GM23338 (cell line): ENCODE data around the gene VSTM5. TPM values are rescaled to one million over a fixed set of nuclear protein-coding genes. Genes with fewer than 3 reads are reported as not detected.

Source experiments
- ATAC-seq: fragments of 200-7000 bp; cut with Tn5 transposase; 3 replicates; pipeline ENCODE4 v1.9.1; 2020
- DNase-seq: peaks from one replicate; pipeline ENCODE4 v3.0.0-alpha.2; 2015; ENCODE audit warnings: low spot score
- H2AFZ ChIP-seq: fragments of 200-600 bp; sonication (generic); 2 replicates; pipeline ENCODE4 v1.8.0; 2016; ENCODE audit warnings: antibody characterized with exemption, mild to moderate bottlenecking, moderate library complexity
- H3F3A ChIP-seq: fragments of 200-600 bp; sonication (generic); replicated peaks from 2 replicates; pipeline ENCODE4 v1.8.0; 2017; ENCODE audit warnings: antibody characterized with exemption, mixed run types, low read depth
- H3K27ac ChIP-seq: fragments of 200-600 bp; sonication (generic); 2 replicates; pipeline ENCODE4 v1.6.1; 2016; ENCODE audit warnings: low read depth
- H3K27me3 ChIP-seq: fragments of 200-600 bp; sonication (generic); 2 replicates; pipeline ENCODE4 v1.8.0; 2016; ENCODE audit warnings: mild to moderate bottlenecking, mixed run types, moderate library complexity; ENCODE audit not compliant: insufficient read depth
- H3K36me3 ChIP-seq: fragments of 200-600 bp; sonication (generic); 2 replicates; pipeline ENCODE4 v1.8.0; 2016; ENCODE audit warnings: mild to moderate bottlenecking; ENCODE audit not compliant: insufficient read depth
- H3K4me1 ChIP-seq: fragments of 200-600 bp; sonication (generic); 2 replicates; pipeline ENCODE4 v1.8.0; 2016; ENCODE audit warnings: mild to moderate bottlenecking, moderate library complexity; ENCODE audit not compliant: insufficient read depth
- H3K4me2 ChIP-seq: fragments of 200-600 bp; sonication (generic); 2 replicates; pipeline ENCODE4 v1.7.1; 2017; ENCODE audit warnings: mixed run types
- H3K4me3 ChIP-seq: fragments of 200-600 bp; sonication (generic); 2 replicates; pipeline ENCODE4 v1.6.1; 2016; ENCODE audit warnings: mixed run types
- H3K79me2 ChIP-seq: fragments of 200-600 bp; sonication (generic); replicated peaks from 2 replicates; pipeline ENCODE4 v1.8.0; 2017; ENCODE audit warnings: mild to moderate bottlenecking; ENCODE audit not compliant: insufficient read depth
- H3K9me2 ChIP-seq: fragments of 200-600 bp; sonication (generic); 2 replicates; pipeline ENCODE4 v1.8.0; 2017; ENCODE audit not compliant: insufficient read depth
- H4K20me1 ChIP-seq: fragments of 200-600 bp; sonication (generic); replicated peaks from 2 replicates; pipeline ENCODE4 v1.8.0; 2017; ENCODE audit warnings: mild to moderate bottlenecking; ENCODE audit not compliant: insufficient read depth
- H3K27ac Mint-ChIP-seq: 2 replicates; pipeline ENCODE4 v1.8.0; 2020; ENCODE audit warnings: inconsistent platforms, mild to moderate bottlenecking, moderate library complexity, mixed read lengths
- H3K27me3 Mint-ChIP-seq: 3 replicates; pipeline ENCODE4 v1.8.0; 2022; ENCODE audit warnings: low read depth, mild to moderate bottlenecking, moderate library complexity, mixed read lengths, inconsistent platforms; ENCODE audit not compliant: insufficient read depth, poor library complexity
- H3K36me3 Mint-ChIP-seq: 3 replicates; pipeline ENCODE4 v1.8.0; 2021; ENCODE audit warnings: low read depth, mild to moderate bottlenecking, inconsistent platforms, moderate library complexity, mixed read lengths
- H3K4me1 Mint-ChIP-seq: 3 replicates; pipeline ENCODE4 v1.8.0; 2020; ENCODE audit warnings: mild to moderate bottlenecking, inconsistent platforms, mixed read lengths
- H3K4me3 Mint-ChIP-seq: 3 replicates; pipeline ENCODE4 v1.8.0; 2021; ENCODE audit warnings: moderate library complexity, mild to moderate bottlenecking, inconsistent platforms, mixed read lengths
- H3K9me3 Mint-ChIP-seq: 3 replicates; pipeline ENCODE4 v1.8.0; 2020; ENCODE audit warnings: moderate library complexity, mild to moderate bottlenecking, inconsistent platforms, mixed read lengths
- CREB1 ChIP-seq: fragments of 250-450 bp; sonication (Bioruptor Pico); IDR thresholded peaks from 2 replicates; pipeline ENCODE4 v1.5.0; 2020; ENCODE audit warnings: low read depth, mild to moderate bottlenecking, moderate library complexity
- EZH2 ChIP-seq: fragments of 200-600 bp; sonication (generic); IDR thresholded peaks from one replicate; pipeline ENCODE4 v1.8.0; 2017; ENCODE audit warnings: antibody characterized with exemption, mild to moderate bottlenecking, low read depth; ENCODE audit not compliant: unreplicated experiment
- EZH2phosphoT487 ChIP-seq: fragments of 200-600 bp; sonication (generic); IDR thresholded peaks from one replicate; pipeline ENCODE4 v1.8.1; 2018; ENCODE audit warnings: antibody characterized with exemption; ENCODE audit not compliant: unreplicated experiment
- JUNB ChIP-seq: IDR thresholded peaks from one replicate; pipeline ENCODE4 v1.6.1; 2016; ENCODE audit warnings: antibody characterized with exemption; ENCODE audit not compliant: unreplicated experiment
- NANOG ChIP-seq: IDR thresholded peaks from 2 replicates; pipeline ENCODE4 v1.6.1; 2016; ENCODE audit warnings: antibody characterized with exemption, borderline replicate concordance
- POLR2AphosphoS5 ChIP-seq: IDR thresholded peaks from 2 replicates; pipeline ENCODE4 v1.6.1; 2016; ENCODE audit warnings: antibody characterized with exemption, low read depth
- STAT1 ChIP-seq: IDR thresholded peaks from one replicate; pipeline ENCODE4 v1.6.1; 2016; ENCODE audit warnings: antibody characterized with exemption; ENCODE audit not compliant: unreplicated experiment
- ZNF114 ChIP-seq: fragments of 250-450 bp; sonication (Bioruptor Pico); IDR thresholded peaks from 2 replicates; pipeline ENCODE4 v1.5.0; 2020; ENCODE audit warnings: mild to moderate bottlenecking, moderate library complexity
- ZNF331 ChIP-seq: fragments of 250-450 bp; sonication (Bioruptor Pico); IDR thresholded peaks from 2 replicates; pipeline ENCODE4 v1.5.0; 2020; ENCODE audit warnings: low read depth, mild to moderate bottlenecking, moderate library complexity
- ZNF462 ChIP-seq: fragments of 250-450 bp; sonication (Bioruptor Pico); IDR thresholded peaks from 2 replicates; pipeline ENCODE4 v1.5.0; 2020; ENCODE audit warnings: mild to moderate bottlenecking, moderate library complexity
- polyA plus RNA-seq: library from polyadenylated mRNA; unstranded; fragments of >200 nt; fragmentation: Nextera tagmentation; extraction: Ambion mirVana; gene quantifications from 2 replicates; pipeline ENCODE4 v1.2.1, GENCODE V29; 2016
- total RNA-seq: library from RNA; depleted of rRNA; stranded (reverse); fragments of >200 nt; shearing (Covaris generic); gene quantifications from 2 replicates; pipeline ENCODE4 v1.2.3, GENCODE V29; 2014

Gene VSTM5
- total and polyA plus RNA-seq, 2 experiments from 2014 or later, result 0.21 to 0.66 TPM

GRCh38 chr11:93875637-93876036 lies 25.2 kb upstream of the VSTM5 start (continued):
- TF ChIP-seq ZNF462, result no peak
- TF ChIP-seq STAT1, result no peak
- TF ChIP-seq ZNF331 (CRISPR knock-in tag), result no peak
- TF ChIP-seq EZH2, result no peak
- TF ChIP-seq ZNF114, result no peak
- no peak for TF ChIP-seq POLR2AphosphoS5
- no peak for TF ChIP-seq EZH2phosphoT487
- TF ChIP-seq CREB1 (CRISPR knock-in tag), result no peak
- TF ChIP-seq NANOG, result no peak
- no peak for TF ChIP-seq JUNB

GRCh38 chr11:93871526-93871925 lies 21.1 kb upstream of the VSTM5 start:
- TF ChIP-seq CREB1 (CRISPR knock-in tag), result no peak
- DNase-seq (no peak), ATAC-seq (no peak)
- H3K4me3 ChIP-seq, result no peak overlapping the region
- no peaks in the 10 kb centered on the region for H3K36me3 ChIP-seq
- H3K9me2 ChIP-seq, result peaks cover 10% of the 10 kb centered on the region
- H3K4me2 ChIP-seq, result no peak overlapping the region
- H3K79me2 ChIP-seq, result no peaks in the 10 kb centered on the region
- no peak overlapping the region for H3K27ac ChIP-seq
- H3K4me1 ChIP-seq, result peaks cover 10% of the 10 kb centered on the region
- Mint-ChIP-seq H3K4me3 (no peak overlapping the region), H3K27ac (no peak overlapping the region), H3K36me3 (peaks cover 3% of the 10 kb centered on the region; the same call in 2 of the 3 replicates), H3K4me1 (peaks cover 8% of the 10 kb centered on the region; the same call in 2 of the 3 replicates), H3K27me3 (no peaks in the 10 kb centered on the region), H3K9me3 (peaks cover 13% of the 10 kb centered on the region; the same call in 2 of the 3 replicates)
- no peaks in the 10 kb centered on the region for H3F3A ChIP-seq
- no peaks in the 10 kb centered on the region for H3K27me3 ChIP-seq
- H4K20me1 ChIP-seq, result no peaks in the 10 kb centered on the region
- H2AFZ ChIP-seq, result no peak overlapping the region; the same call in 1 of the 2 replicates
